Aorta (tissue), 5 donors: ENCODE measurements around the gene CFAP410. TPM values are rescaled to one million over a fixed set of nuclear protein-coding genes. Genes with fewer than 3 reads are reported as not detected.

ENCODE experiments used
- ATAC-seq: fragments of 200-7000 bp; cut with Tn5 transposase; one replicate; pipeline ENCODE4 v1.9.1; 2022; ENCODE audit warnings: moderate library complexity; ENCODE audit not compliant: low FRiP score
- DNase-seq, 2 donors: peaks; one replicate each; pipeline ENCODE4 v3.0.0-alpha.2; 2020
- H3K27ac ChIP-seq, 2 donors: one replicate each; pipeline ENCODE4 v1.5.1; 2013; ENCODE audit warnings: low read length in 2 of 2, mild to moderate bottlenecking in 2 of 2, moderate library complexity in 2 of 2, control low read depth in 1 of 2, inconsistent platforms in 1 of 2, low read depth in 1 of 2
- H3K27me3 ChIP-seq, 2 donors: one replicate each; pipeline ENCODE4 v1.6.1; 2013; ENCODE audit warnings: control low read depth in 1 of 2, low read length in 1 of 2, mild to moderate bottlenecking in 1 of 2, moderate library complexity in 1 of 2; ENCODE audit not compliant: insufficient read depth in 2 of 2, control insufficient read depth in 1 of 2
- H3K36me3 ChIP-seq, 2 donors: one replicate each; pipeline ENCODE4 v1.6.1; 2013; ENCODE audit warnings: control low read depth in 1 of 2, low read length in 1 of 2, mild to moderate bottlenecking in 1 of 2; ENCODE audit not compliant: insufficient read depth in 2 of 2, control insufficient read depth in 1 of 2
- H3K4me1 ChIP-seq, 2 donors: one replicate each; pipeline ENCODE4 v1.6.1; 2013; ENCODE audit warnings: low read length in 2 of 2, control low read depth in 1 of 2, mild to moderate bottlenecking in 1 of 2, moderate library complexity in 1 of 2; ENCODE audit not compliant: insufficient read depth in 2 of 2, control insufficient read depth in 1 of 2
- H3K4me3 ChIP-seq, 2 donors: one replicate each; pipeline ENCODE4 v1.5.1; 2013; ENCODE audit warnings: low read length in 2 of 2, control low read depth in 1 of 2, mild to moderate bottlenecking in 1 of 2
- H3K9me3 ChIP-seq: one replicate; pipeline ENCODE4 v1.6.1; 2013; ENCODE audit warnings: mild to moderate bottlenecking, low read length; ENCODE audit not compliant: control insufficient read depth
- WGBS, 2 donors: extraction: QIAGEN DNeasy Blood & Tissue Kit; methylation state at CpG; one replicate each; pipeline ENCODE4 v1.1.7; 2013; 5-methylcytosine and 5-hydroxymethylcytosine counted together
- intact Hi-C, 2 donors: fragments of 100-400 bp; cut with DNase I; formaldehyde crosslinking; loops; one replicate each; pipeline versions ENCODE4 v1.14.2 to v1.15.0; 2022
- polyA plus RNA-seq, 2 donors: library from polyadenylated mRNA; stranded (reverse); fragments of 200-250 nt; gene quantifications; one replicate each; pipeline ENCODE4 v1.2.3, GENCODE V29; 2013
- total RNA-seq, 2 donors: library from RNA; stranded (reverse); fragmentation: NEBNext Ultra II Directional; extraction: Animal tissue kit (Norgen Biotek cat#: 25700); gene quantifications; one replicate each; pipeline ENCODE4 v1.2.1, GENCODE V29; 2021
- donor health status: healthy with polysubstance abuse.
- donor health status: Bipolar disorder and iron deficiency.
- donor health status: DM: no; HTN: no; CAD: no.
- donor health status: DM: no; HTN: no; CAD: no.
- donor health status: DM: yes; HTN: yes; CAD: no.

CFAP410 gene
- total and polyA plus RNA-seq, 4 donors, result 19.4 to 121 (median 23.5) TPM

GRCh38 chr21:44297525-44298290 lies 41.5 kb downstream of the CFAP410 start:
- Histone ChIP-seq H3K27ac (no peak overlapping the region), H3K9me3 (no peaks in the 10 kb centered on the region), H3K4me3 (no peak overlapping the region), H3K36me3 (no peaks in the 10 kb centered on the region), H3K4me1 (no peaks in the 10 kb centered on the region), H3K27me3 (no peaks in the 10 kb centered on the region)
- intact Hi-C loops, result no loop called here
- DNase-seq (peak; percentile 90 to 93), ATAC-seq (peak; percentile 69)
- WGBS, 2 donors, result 26% methylated on average over 21 to 22 of the region's 22 CpGs

DNA sequence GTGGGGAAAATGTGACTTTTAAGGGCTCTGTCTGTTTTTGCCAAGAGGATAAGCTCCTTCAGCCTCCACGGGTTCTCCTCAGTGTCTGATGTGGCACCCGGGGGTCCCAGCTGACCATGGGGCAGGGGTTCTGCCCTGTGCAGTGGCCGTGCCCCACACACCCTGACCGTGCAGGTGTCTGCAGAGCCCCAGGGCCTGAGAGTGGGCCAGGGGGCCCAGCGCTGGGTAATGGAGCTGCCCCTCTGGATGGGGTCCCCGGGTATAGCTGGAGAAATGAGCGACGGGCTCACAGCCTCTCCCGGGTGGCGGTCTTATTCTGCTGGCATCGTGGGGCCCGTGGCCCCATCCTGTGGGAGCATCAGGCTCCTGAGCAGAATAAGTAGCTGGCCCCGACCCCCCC lies 42.3 kb downstream of the CFAP410 start:
- Histone ChIP-seq H3K27ac (no peak overlapping the region), H3K9me3 (no peaks in the 10 kb centered on the region), H3K4me1 (no peaks in the 10 kb centered on the region), H3K36me3 (no peaks in the 10 kb centered on the region), H3K27me3 (no peaks in the 10 kb centered on the region), H3K4me3 (no peak overlapping the region)
- intact Hi-C loops, result no loop called here
- DNase-seq (no peak), ATAC-seq (no peak)
- 77 to 82% methylated on average over 13 of the region's 13 CpGs for WGBS, 2 donors

GRCh38 chr21:44296103-44296519 lies 43.1 kb downstream of the CFAP410 start:
- Histone ChIP-seq H3K27ac (no peak overlapping the region), H3K4me3 (no peak overlapping the region), H3K9me3 (no peaks in the 10 kb centered on the region), H3K36me3 (no peaks in the 10 kb centered on the region), H3K27me3 (no peaks in the 10 kb centered on the region), H3K4me1 (no peaks in the 10 kb centered on the region)
- DNase-seq, result no peak
- no peak for ATAC-seq
- intact Hi-C loops, result no loop called here
- 85 to 88% methylated on average over 8 to 12 of the region's 12 CpGs for WGBS, 2 donors

GRCh38 chr21:44295646-44296045 lies 43.5 kb downstream of the CFAP410 start:
- no peak for ATAC-seq
- H3K27me3 ChIP-seq, result no peaks in the 10 kb centered on the region
- H3K4me3 ChIP-seq, result no peak overlapping the region
- H3K4me1 ChIP-seq, result no peaks in the 10 kb centered on the region
- intact Hi-C loops, result no loop called here
- no peaks in the 10 kb centered on the region for H3K36me3 ChIP-seq
- H3K27ac ChIP-seq, result no peak overlapping the region
- WGBS, 2 donors, result 89 to 92% methylated on average over 10 of the region's 10 CpGs
- DNase-seq, result no peak
- H3K9me3 ChIP-seq, result no peaks in the 10 kb centered on the region

GRCh38 chr21:44295163-44295573 lies 44.0 kb downstream of the CFAP410 start:
- Histone ChIP-seq H3K36me3 (no peaks in the 10 kb centered on the region), H3K9me3 (no peaks in the 10 kb centered on the region), H3K27ac (no peak overlapping the region), H3K4me3 (no peak overlapping the region), H3K4me1 (no peaks in the 10 kb centered on the region), H3K27me3 (no peaks in the 10 kb centered on the region)
- WGBS, 2 donors, result 83 to 84% methylated on average over 14 of the region's 14 CpGs
- ATAC-seq, result no peak
- intact Hi-C loops, result no loop called here
- peak in 1 of 2 donors; percentile 53 for DNase-seq

- no peaks in the 10 kb centered on the region for H3K9me3 ChIP-seq
- intact Hi-C loops, result no loop called here
- H3K27me3 ChIP-seq, result no peaks in the 10 kb centered on the region
- ATAC-seq (peak; percentile 20), DNase-seq (peak; percentile 80 to 90)
- WGBS, 2 donors, result 41 to 42% methylated on average over 26 of the region's 26 CpGs
- H3K4me1 ChIP-seq, result no peaks in the 10 kb centered on the region
- no peaks in the 10 kb centered on the region for H3K36me3 ChIP-seq
- no peak overlapping the region for H3K4me3 ChIP-seq
- no peak overlapping the region for H3K27ac ChIP-seq
These were observed 44.6 kb downstream of the CFAP410 start for GRCh38 chr21:44294391-44295162.

GRCh38 chr21:44293551-44294231 lies 45.5 kb downstream of the CFAP410 start:
- no peaks in the 10 kb centered on the region for H3K4me1 ChIP-seq
- H3K36me3 ChIP-seq, result no peaks in the 10 kb centered on the region
- DNase-seq (peak in 1 of 2 donors; percentile 46), ATAC-seq (no peak)
- 93 to 94% methylated on average over 31 to 33 of the region's 33 CpGs for WGBS, 2 donors
- no peaks in the 10 kb centered on the region for H3K9me3 ChIP-seq
- H3K4me3 ChIP-seq, result no peak overlapping the region
- H3K27me3 ChIP-seq, result no peaks in the 10 kb centered on the region
- intact Hi-C loops, result no loop called here
- H3K27ac ChIP-seq, result no peak overlapping the region

- WGBS, 2 donors, result 89 to 90% methylated on average over 15 of the region's 15 CpGs
- intact Hi-C loops, result no loop called here
- H3K27ac ChIP-seq, result no peak overlapping the region
- H3K36me3 ChIP-seq, result no peaks in the 10 kb centered on the region
- H3K27me3 ChIP-seq, result no peaks in the 10 kb centered on the region
- no peaks in the 10 kb centered on the region for H3K9me3 ChIP-seq
- no peaks in the 10 kb centered on the region for H3K4me1 ChIP-seq
- H3K4me3 ChIP-seq, result no peak overlapping the region
- DNase-seq (peak in 1 of 2 donors; percentile 45), ATAC-seq (no peak)
These were observed 46.4 kb downstream of the CFAP410 start for GRCh38 chr21:44292812-44293195.
